Astrocyte (in vitro differentiated cells and primary cell): ENCODE measurements around the gene INPPL1. TPM values are rescaled to one million over a fixed set of nuclear protein-coding genes. Genes with fewer than 3 reads are reported as not detected.

ENCODE experiments used
- DNase-seq: peaks from one replicate; pipeline ENCODE4 v3.0.0-alpha.2; 2010; ENCODE audit warnings: low read depth
- FAIRE-seq: peaks from 2 replicates; lab custom pipeline; 2011; peaks lifted over from hg19 to GRCh38; lab: Jason Lieb, UNC
- H2AFZ ChIP-seq: 2 replicates; pipeline ENCODE4 v1.6.0; 2012; ENCODE audit warnings: low read depth, low read length, inconsistent platforms
- H3K27ac ChIP-seq: 2 replicates; pipeline ENCODE4 v1.5.1; 2011; ENCODE audit warnings: low read depth, low read length, inconsistent platforms
- H3K27me3 ChIP-seq: 2 replicates; pipeline ENCODE4 v1.6.0; 2011; ENCODE audit warnings: low read length, inconsistent platforms; ENCODE audit not compliant: insufficient read depth
- H3K36me3 ChIP-seq: 2 replicates; pipeline ENCODE4 v1.5.1; 2011; ENCODE audit warnings: low read length, inconsistent platforms; ENCODE audit not compliant: insufficient read depth
- H3K4me1 ChIP-seq: 2 replicates; pipeline ENCODE4 v1.5.1; 2011; ENCODE audit warnings: low read length, inconsistent platforms; ENCODE audit not compliant: insufficient read depth
- H3K4me2 ChIP-seq: 2 replicates; pipeline ENCODE4 v1.6.0; 2012; ENCODE audit warnings: low read length, inconsistent platforms
- H3K4me3 ChIP-seq: 2 replicates; pipeline ENCODE4 v1.5.1; 2011; ENCODE audit warnings: low read depth, mild to moderate bottlenecking, low read length, inconsistent platforms; ENCODE audit not compliant: insufficient read depth
- H3K79me2 ChIP-seq: 2 replicates; pipeline ENCODE4 v1.6.0; 2012; ENCODE audit warnings: mild to moderate bottlenecking, low read length, inconsistent platforms; ENCODE audit not compliant: insufficient read depth
- H3K9ac ChIP-seq: 2 replicates; pipeline ENCODE4 v1.6.0; 2012; ENCODE audit warnings: mild to moderate bottlenecking, low read length, inconsistent platforms
- H3K9me3 ChIP-seq: 2 replicates; pipeline ENCODE4 v1.5.1; 2012; ENCODE audit warnings: low read depth, mild to moderate bottlenecking, low read length, inconsistent platforms; ENCODE audit not compliant: insufficient read depth
- H4K20me1 ChIP-seq: 2 replicates; pipeline ENCODE4 v1.6.0; 2012; ENCODE audit warnings: low read length, inconsistent platforms; ENCODE audit not compliant: insufficient read depth
- H3K27ac Mint-ChIP-seq: one replicate; pipeline ENCODE4 v1.8.0; 2021; ENCODE audit warnings: mild to moderate bottlenecking, mixed read lengths; ENCODE audit not compliant: unreplicated experiment
- H3K27me3 Mint-ChIP-seq: one replicate; pipeline ENCODE4 v1.8.0; 2021; ENCODE audit warnings: low read depth, mixed read lengths; ENCODE audit not compliant: unreplicated experiment
- H3K36me3 Mint-ChIP-seq: one replicate; pipeline ENCODE4 v1.8.0; 2021; ENCODE audit warnings: low read depth, mixed read lengths; ENCODE audit not compliant: unreplicated experiment
- H3K4me1 Mint-ChIP-seq: one replicate; pipeline ENCODE4 v1.8.0; 2021; ENCODE audit warnings: low read depth, mixed read lengths; ENCODE audit not compliant: unreplicated experiment
- H3K4me3 Mint-ChIP-seq: one replicate; pipeline ENCODE4 v1.8.0; 2021; ENCODE audit warnings: mild to moderate bottlenecking, moderate library complexity, mixed read lengths; ENCODE audit not compliant: unreplicated experiment
- H3K9me3 Mint-ChIP-seq: one replicate; pipeline ENCODE4 v1.8.0; 2021; ENCODE audit warnings: mild to moderate bottlenecking, mixed read lengths; ENCODE audit not compliant: unreplicated experiment
- CTCF ChIP-seq: IDR thresholded peaks from 2 replicates; pipeline ENCODE4 v1.5.1; 2011; ENCODE audit warnings: low read depth, mild to moderate bottlenecking, inconsistent platforms, low read length, moderate library complexity; ENCODE audit not compliant: insufficient read depth
- EZH2 ChIP-seq: IDR thresholded peaks from 2 replicates; pipeline ENCODE4 v1.6.1; 2012; ENCODE audit warnings: mild to moderate bottlenecking, low read length, inconsistent platforms; ENCODE audit not compliant: insufficient read depth
- total RNA-seq: library from RNA; stranded (reverse); gene quantifications from 2 replicates; pipeline ENCODE4 v1.2.1, GENCODE V29; 2021

Gene INPPL1
- total RNA-seq, 1 donor from 2014 or later = 276 TPM

- no peak overlapping the region for H3K4me3 Mint-ChIP-seq
- H3K4me2 ChIP-seq = no peak overlapping the region
- no peak overlapping the region for H3K9ac ChIP-seq
- no peaks in the 10 kb centered on the region for H3K36me3 ChIP-seq
- H3K4me3 ChIP-seq = no peak overlapping the region
- no peaks in the 10 kb centered on the region for H4K20me1 ChIP-seq
- H3K27me3 Mint-ChIP-seq = peaks cover 6% of the 10 kb centered on the region
- TF ChIP-seq EZH2 (no peak), CTCF (no peak)
- no peaks in the 10 kb centered on the region for H3K9me3 Mint-ChIP-seq
- no peaks in the 10 kb centered on the region for H3K36me3 Mint-ChIP-seq
- no peak overlapping the region for H3K27ac ChIP-seq
- peaks cover 5% of the 10 kb centered on the region for H3K4me1 ChIP-seq
- H2AFZ ChIP-seq = no peak overlapping the region
- H3K79me2 ChIP-seq = no peaks in the 10 kb centered on the region
- DNase-seq (no peak), FAIRE-seq (no peak)
- H3K27me3 ChIP-seq = peaks cover 14% of the 10 kb centered on the region
- no peaks in the 10 kb centered on the region for H3K9me3 ChIP-seq
- peaks cover 1% of the 10 kb centered on the region for H3K4me1 Mint-ChIP-seq
- no peak overlapping the region for H3K27ac Mint-ChIP-seq
Measured at GRCh38 chr11:72267956-72268617, 43.5 kb downstream of the INPPL1 start.

GRCh38 chr11:72271980-72272379 is 47.4 kb downstream of the INPPL1 start:
- Histone ChIP-seq H3K9ac (no peak overlapping the region), H3K4me2 (no peak overlapping the region), H4K20me1 (no peaks in the 10 kb centered on the region), H3K36me3 (no peaks in the 10 kb centered on the region), H3K9me3 (no peaks in the 10 kb centered on the region), H3K27me3 (peaks cover 10% of the 10 kb centered on the region), H3K27ac (no peak overlapping the region), H3K4me1 (no peaks in the 10 kb centered on the region), H2AFZ (no peak overlapping the region), H3K4me3 (no peak overlapping the region), H3K79me2 (no peaks in the 10 kb centered on the region)
- TF ChIP-seq CTCF = no peak
- no peak for TF ChIP-seq EZH2
- no peak for FAIRE-seq
- Mint-ChIP-seq H3K9me3 (no peaks in the 10 kb centered on the region), H3K4me3 (no peak overlapping the region), H3K36me3 (peaks cover 3% of the 10 kb centered on the region), H3K27ac (no peak overlapping the region), H3K27me3 (peaks cover 6% of the 10 kb centered on the region), H3K4me1 (no peaks in the 10 kb centered on the region)
- no peak for DNase-seq

GRCh38 chr11:72274435-72274834 is 49.9 kb downstream of the INPPL1 start:
- Histone ChIP-seq H3K9ac (no peak overlapping the region), H3K4me1 (no peaks in the 10 kb centered on the region), H3K27ac (no peak overlapping the region), H3K27me3 (peaks cover 8% of the 10 kb centered on the region), H2AFZ (no peak overlapping the region), H3K36me3 (no peaks in the 10 kb centered on the region), H3K4me3 (no peak overlapping the region), H3K79me2 (no peaks in the 10 kb centered on the region), H3K4me2 (no peak overlapping the region), H4K20me1 (no peaks in the 10 kb centered on the region), H3K9me3 (no peaks in the 10 kb centered on the region)
- H3K27me3 Mint-ChIP-seq = peaks cover 6% of the 10 kb centered on the region
- peaks cover 3% of the 10 kb centered on the region for H3K36me3 Mint-ChIP-seq
- peaks cover under 1% of the 10 kb centered on the region for H3K9me3 Mint-ChIP-seq
- no peak overlapping the region for H3K27ac Mint-ChIP-seq
- H3K4me3 Mint-ChIP-seq = no peak overlapping the region
- DNase-seq = no peak
- FAIRE-seq = no peak
- TF ChIP-seq EZH2 (no peak), CTCF (no peak)
- peaks cover 8% of the 10 kb centered on the region for H3K4me1 Mint-ChIP-seq
